HCT116 (cell line): ENCODE results near the gene WDR45B.

Source experiments
- RAD21 ChIP-seq: IDR thresholded peaks from 2 replicates; pipeline ENCODE4 v1.6.1; 2012; ENCODE audit warnings: low read depth, mild to moderate bottlenecking
- ZNF274 ChIP-seq: fragments of 200-500 bp; sonication (Bioruptor generic); IDR thresholded peaks from 2 replicates; pipeline ENCODE4 v1.6.1; 2014; ENCODE audit warnings: mild to moderate bottlenecking, low read depth, low read length, inconsistent platforms
- TF ChIP-seq, protein P1 (sequence below), 3 experiments: fragments of 200-600 bp in 1 of 3; sonication (generic) in 1 of 3; IDR thresholded peaks in 2 of 3; conservative IDR thresholded peaks in 1 of 3; 2 replicates each; pipeline ENCODE4 v1.5.1; 2012 to 2017; ENCODE audit warnings: low read depth in 2 of 3, low read length in 2 of 3, antibody characterized with exemption in 1 of 3, borderline replicate concordance in 1 of 3, control low read depth in 1 of 3, mild to moderate bottlenecking in 1 of 3, mixed read lengths in 1 of 3, mixed run types in 1 of 3, moderate library complexity in 1 of 3; ENCODE audit not compliant: insufficient read depth in 1 of 3

DNA sequence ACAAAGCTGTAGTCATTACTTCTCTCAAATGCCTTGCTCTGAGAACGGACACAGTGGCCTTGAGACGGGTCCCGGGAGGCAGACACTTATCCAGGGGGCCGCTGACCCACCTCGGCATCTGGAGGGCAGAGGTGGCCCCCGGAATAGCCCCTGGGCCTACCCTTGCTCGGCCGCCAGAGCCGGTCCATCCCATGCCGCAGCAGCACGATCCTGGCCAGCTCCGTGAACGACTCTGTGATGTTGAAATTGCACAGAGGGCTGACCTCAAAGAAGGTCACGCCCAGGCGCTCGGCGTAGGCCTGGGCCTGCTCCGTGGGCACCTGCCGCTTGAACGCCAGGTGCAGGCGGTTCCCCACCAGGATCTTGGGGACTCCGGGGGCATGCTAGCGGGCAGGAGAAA is 10.1 kb upstream of the WDR45B start:
- TF ChIP-seq, protein P1, sequence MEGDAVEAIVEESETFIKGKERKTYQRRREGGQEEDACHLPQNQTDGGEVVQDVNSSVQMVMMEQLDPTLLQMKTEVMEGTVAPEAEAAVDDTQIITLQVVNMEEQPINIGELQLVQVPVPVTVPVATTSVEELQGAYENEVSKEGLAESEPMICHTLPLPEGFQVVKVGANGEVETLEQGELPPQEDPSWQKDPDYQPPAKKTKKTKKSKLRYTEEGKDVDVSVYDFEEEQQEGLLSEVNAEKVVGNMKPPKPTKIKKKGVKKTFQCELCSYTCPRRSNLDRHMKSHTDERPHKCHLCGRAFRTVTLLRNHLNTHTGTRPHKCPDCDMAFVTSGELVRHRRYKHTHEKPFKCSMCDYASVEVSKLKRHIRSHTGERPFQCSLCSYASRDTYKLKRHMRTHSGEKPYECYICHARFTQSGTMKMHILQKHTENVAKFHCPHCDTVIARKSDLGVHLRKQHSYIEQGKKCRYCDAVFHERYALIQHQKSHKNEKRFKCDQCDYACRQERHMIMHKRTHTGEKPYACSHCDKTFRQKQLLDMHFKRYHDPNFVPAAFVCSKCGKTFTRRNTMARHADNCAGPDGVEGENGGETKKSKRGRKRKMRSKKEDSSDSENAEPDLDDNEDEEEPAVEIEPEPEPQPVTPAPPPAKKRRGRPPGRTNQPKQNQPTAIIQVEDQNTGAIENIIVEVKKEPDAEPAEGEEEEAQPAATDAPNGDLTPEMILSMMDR (IDR thresholded peaks at IDR 0.05 in 2 of 3, conservative IDR thresholded peaks at IDR 0.05 in 1 of 3; ENCODE audit: borderline replicate concordance in 1 of 3, insufficient read depth in 1 of 3, low read depth in 2 of 3, low read length in 2 of 3), result no peak
- TF ChIP-seq RAD21 (no peak), ZNF274 (no peak)
